Left lung (tissue), 10 donors: ENCODE measurements around the gene ZMYND8. TPM values are rescaled to one million over a fixed set of nuclear protein-coding genes. Genes with fewer than 3 reads are reported as not detected.

Source experiments
- ATAC-seq: fragments of 200-7000 bp; cut with Tn5 transposase; one replicate; pipeline ENCODE4 v1.9.1; 2020; ENCODE audit warnings: moderate library complexity
- DNase-seq, 4 donors: peaks; one replicate each; pipeline ENCODE4 v3.0.0-alpha.2; 2013 to 2020
- H3K27ac ChIP-seq, 2 donors: fragments of 200-600 bp; sonication (generic) in 1 of 2; one replicate each; pipeline versions ENCODE4 v1.5.0 to v1.8.0; 2020 to 2021
- H3K27me3 ChIP-seq, 2 donors: fragments of 200-600 bp; sonication (generic) in 1 of 2; one replicate each; pipeline versions ENCODE4 v1.5.0 to v1.8.0; 2020 to 2021
- H3K36me3 ChIP-seq, 2 donors: fragments of 200-600 bp; sonication (generic) in 1 of 2; one replicate each; pipeline versions ENCODE4 v1.5.0 to v1.8.0; 2020 to 2021
- H3K4me1 ChIP-seq, 2 donors: fragments of 200-600 bp; one replicate each; pipeline ENCODE4 v1.8.0; 2021
- H3K4me3 ChIP-seq, 2 donors: fragments of 200-600 bp; sonication (generic) in 1 of 2; one replicate each; pipeline versions ENCODE4 v1.5.0 to v1.8.0; 2020 to 2021; ENCODE audit warnings: mild to moderate bottlenecking in 1 of 2
- H3K9me3 ChIP-seq, 2 donors: fragments of 200-600 bp; sonication (generic) in 1 of 2; one replicate each; pipeline versions ENCODE4 v1.5.0 to v1.8.0; 2020 to 2021
- intact Hi-C, 2 donors: fragments of 100-400 bp; cut with DNase I; formaldehyde crosslinking; loops; one replicate each; pipeline versions ENCODE4 v1.11.2 to v1.14.2; 2022
- polyA plus RNA-seq, 6 donors: library from polyadenylated mRNA; unstranded; fragments of 120-200 nt; gene quantifications; one replicate each; pipeline ENCODE4 v1.2.1, GENCODE V29; 2013; ENCODE audit not compliant: insufficient read length in 6 of 6
- total RNA-seq, 2 donors: library from RNA; stranded (reverse); fragmentation: NEBNext Ultra II Directional; extraction: Animal tissue kit (Norgen Biotek cat#: 25700); gene quantifications; one replicate each; pipeline ENCODE4 v1.2.1, GENCODE V29; 2021
- TF ChIP-seq, protein P1 (sequence below), 2 donors: fragments of 200-600 bp; sonication (generic) in 1 of 2; IDR thresholded peaks; one replicate each; pipeline versions ENCODE4 v1.5.0 to v1.8.0; 2021; ENCODE audit warnings: antibody characterized with exemption in 2 of 2
- donor health status: DM: no; HTN: yes; CAD: no.
- donor health status: DM: no; HTN: no; CAD: no.

Gene ZMYND8
- total and polyA plus RNA-seq, 8 donors, result 38.9 to 50.8 (median 42.4) TPM

DNA sequence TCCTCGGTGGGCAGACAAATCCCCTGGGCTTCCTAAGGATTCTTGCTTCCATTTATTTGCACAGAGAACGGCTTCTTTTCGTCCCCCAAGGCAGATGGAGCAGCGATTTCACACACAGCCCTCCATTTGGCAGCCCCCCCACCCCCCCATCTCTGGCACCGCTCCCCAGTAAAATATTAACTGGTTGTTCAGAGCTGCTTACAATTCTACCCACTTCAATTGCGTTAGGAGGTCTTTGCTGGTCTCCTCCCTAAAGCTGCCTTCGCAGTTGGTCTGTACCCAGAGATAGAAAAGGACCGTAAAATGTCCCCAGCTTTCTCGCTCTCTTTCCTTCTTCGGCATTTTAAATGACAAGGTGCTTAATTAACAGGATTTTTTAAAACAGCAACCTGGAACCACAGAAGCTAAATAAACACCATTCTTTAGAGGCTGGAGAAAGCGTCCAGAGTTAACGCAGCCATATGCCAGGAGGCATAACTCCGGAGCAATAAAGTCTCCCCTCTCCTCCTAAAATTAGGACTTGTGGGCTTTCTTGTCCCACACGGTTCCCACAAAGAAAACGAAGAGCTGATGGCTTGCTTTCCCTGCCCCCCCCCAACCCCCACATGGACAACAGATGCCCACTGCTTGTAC lies 1.7 kb upstream of the ZMYND8 start:
- Histone ChIP-seq H3K36me3 (no peaks in the 10 kb centered on the region), H3K27ac (peak overlapping the region; percentile 95 to 98), H3K9me3 (no peaks in the 10 kb centered on the region), H3K4me3 (no peak overlapping the region), H3K27me3 (no peaks in the 10 kb centered on the region), H3K4me1 (peaks cover 81 to 99% of the 10 kb centered on the region in 2 donors)
- intact Hi-C loops, result no loop called here
- DNase-seq (no peak), ATAC-seq (no peak)
- TF ChIP-seq, protein P1, sequence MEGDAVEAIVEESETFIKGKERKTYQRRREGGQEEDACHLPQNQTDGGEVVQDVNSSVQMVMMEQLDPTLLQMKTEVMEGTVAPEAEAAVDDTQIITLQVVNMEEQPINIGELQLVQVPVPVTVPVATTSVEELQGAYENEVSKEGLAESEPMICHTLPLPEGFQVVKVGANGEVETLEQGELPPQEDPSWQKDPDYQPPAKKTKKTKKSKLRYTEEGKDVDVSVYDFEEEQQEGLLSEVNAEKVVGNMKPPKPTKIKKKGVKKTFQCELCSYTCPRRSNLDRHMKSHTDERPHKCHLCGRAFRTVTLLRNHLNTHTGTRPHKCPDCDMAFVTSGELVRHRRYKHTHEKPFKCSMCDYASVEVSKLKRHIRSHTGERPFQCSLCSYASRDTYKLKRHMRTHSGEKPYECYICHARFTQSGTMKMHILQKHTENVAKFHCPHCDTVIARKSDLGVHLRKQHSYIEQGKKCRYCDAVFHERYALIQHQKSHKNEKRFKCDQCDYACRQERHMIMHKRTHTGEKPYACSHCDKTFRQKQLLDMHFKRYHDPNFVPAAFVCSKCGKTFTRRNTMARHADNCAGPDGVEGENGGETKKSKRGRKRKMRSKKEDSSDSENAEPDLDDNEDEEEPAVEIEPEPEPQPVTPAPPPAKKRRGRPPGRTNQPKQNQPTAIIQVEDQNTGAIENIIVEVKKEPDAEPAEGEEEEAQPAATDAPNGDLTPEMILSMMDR (IDR thresholded peaks at IDR 0.05), result no peak

DNA sequence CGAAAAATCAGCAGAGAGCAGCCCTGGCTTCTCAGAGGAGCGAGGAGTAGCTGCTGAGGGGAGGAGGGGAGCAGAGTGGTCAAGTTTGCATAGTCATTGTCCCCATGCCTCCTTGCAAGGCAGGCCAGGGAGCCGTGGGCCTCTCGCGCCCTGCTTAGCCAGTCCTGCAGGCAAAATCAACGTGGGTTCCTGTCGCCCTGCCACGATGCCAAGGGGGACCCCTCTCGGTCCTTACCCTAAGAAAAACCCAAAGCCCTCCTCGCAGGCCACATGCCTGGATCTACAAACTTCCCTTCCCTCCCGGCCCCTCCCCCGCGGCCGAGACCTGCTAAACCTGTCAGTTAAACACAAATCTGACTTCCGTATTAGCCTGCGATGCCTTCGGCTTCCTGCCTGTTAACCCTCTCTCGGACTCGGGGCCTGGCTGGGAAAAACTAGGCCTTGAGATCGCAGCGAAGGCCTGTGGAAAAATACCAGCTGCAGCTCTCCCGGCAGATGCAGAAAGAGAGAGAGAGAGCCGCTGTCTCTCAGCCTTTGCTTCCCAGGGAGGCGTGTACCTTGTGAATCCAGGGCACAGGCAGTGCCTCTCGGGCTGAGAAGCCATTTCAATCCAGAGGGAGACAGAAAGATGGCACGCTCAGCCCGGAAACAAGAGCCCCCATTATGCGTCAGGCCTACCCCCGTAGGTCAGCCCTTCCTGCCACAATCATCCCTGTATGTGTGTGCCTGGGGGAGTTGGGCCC lies 968 bp upstream of the ZMYND8 start:
- peak in 3 of 4 donors; percentile 88 to 94 (median 89) for DNase-seq
- no peaks in the 10 kb centered on the region for H3K36me3 ChIP-seq
- intact Hi-C loops, result no loop called here
- H3K4me1 ChIP-seq, result peaks cover 88 to 100% of the 10 kb centered on the region in 2 donors
- no peaks in the 10 kb centered on the region for H3K9me3 ChIP-seq
- ATAC-seq, result peak; percentile 39
- peak overlapping the region; percentile 95 to 98 for H3K27ac ChIP-seq
- no peaks in the 10 kb centered on the region for H3K27me3 ChIP-seq
- TF ChIP-seq, protein P1 (IDR thresholded peaks at IDR 0.05), result no peak
- H3K4me3 ChIP-seq, result peak overlapping the region in 1 of 2 donors; percentile 26

DNA sequence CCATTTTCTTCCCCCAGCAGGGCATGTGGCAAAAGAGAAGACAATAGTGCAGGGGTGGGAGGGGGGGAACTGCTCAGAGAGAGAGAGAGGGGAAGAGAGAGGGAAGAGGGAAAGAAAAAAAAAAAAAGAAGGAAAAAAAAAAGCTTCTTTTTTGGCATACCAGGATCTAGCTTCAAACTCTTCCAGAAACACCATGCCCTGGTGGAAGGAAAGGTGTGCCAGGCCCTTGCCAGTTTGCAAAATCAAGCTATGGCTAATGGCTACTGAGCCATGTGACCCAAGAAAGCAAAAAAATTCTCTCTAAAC lies 326 bp downstream of the ZMYND8 start:
- no peaks in the 10 kb centered on the region for H3K27me3 ChIP-seq
- no peak for ATAC-seq
- no peaks in the 10 kb centered on the region for H3K9me3 ChIP-seq
- H3K36me3 ChIP-seq, result no peaks in the 10 kb centered on the region
- H3K27ac ChIP-seq, result peak overlapping the region; percentile 95 to 98
- intact Hi-C loops, result no loop called here
- TF ChIP-seq, protein P1 (IDR thresholded peaks at IDR 0.05), result no peak
- peak overlapping the region in 1 of 2 donors; percentile 26 for H3K4me3 ChIP-seq
- peaks cover 96 to 100% of the 10 kb centered on the region in 2 donors for H3K4me1 ChIP-seq
- no peak for DNase-seq

DNA sequence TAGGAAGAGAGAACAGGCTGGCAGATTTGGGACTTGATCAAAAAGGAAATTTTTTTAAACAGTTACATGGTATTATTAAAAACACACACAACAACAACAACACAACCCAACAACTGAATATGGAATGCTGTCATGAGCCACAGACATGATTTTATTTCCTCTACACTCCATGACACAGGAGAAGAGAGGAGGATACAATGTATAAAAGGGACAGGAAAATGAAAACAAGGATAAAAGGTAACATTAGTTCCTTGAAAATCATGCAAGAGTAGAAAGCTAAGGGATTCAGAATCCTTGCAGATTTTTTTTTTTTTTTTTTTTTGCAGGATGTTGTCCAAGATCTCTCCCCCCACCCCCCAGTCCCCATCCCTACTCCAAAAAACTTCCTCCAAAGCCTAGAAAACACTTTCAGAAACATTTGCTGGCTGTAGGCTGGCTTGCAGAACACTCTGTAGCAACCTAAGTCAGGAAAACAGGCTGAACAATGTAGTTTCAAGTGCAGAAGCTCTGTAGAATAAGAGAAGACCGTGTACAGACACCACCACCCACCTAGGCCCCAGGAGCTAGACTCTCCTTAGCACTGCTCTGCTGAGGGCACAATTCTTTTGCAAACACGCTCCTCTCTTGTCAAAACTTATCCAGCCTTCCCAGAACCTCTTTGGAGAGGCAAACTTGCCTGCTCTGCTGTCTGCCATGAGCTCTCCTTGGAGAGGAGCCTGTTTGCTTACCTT lies 845 bp downstream of the ZMYND8 start:
- TF ChIP-seq, protein P1 (IDR thresholded peaks at IDR 0.05), result no peak
- H3K4me1 ChIP-seq, result peaks cover 96 to 100% of the 10 kb centered on the region in 2 donors

More for the DNA sequence above, 845 bp downstream of the ZMYND8 start:
- peak overlapping the region; percentile 14 to 26 for H3K4me3 ChIP-seq
- intact Hi-C loops, result no loop called here
- H3K27me3 ChIP-seq, result no peaks in the 10 kb centered on the region
- no peaks in the 10 kb centered on the region for H3K9me3 ChIP-seq
- peak overlapping the region; percentile 95 to 98 for H3K27ac ChIP-seq
- no peaks in the 10 kb centered on the region for H3K36me3 ChIP-seq
- DNase-seq (no peak), ATAC-seq (no peak)
